ENCODE results near the gene TPM2.
A peak's percentile ranks its signal among the peaks of the same experiment; 100 is the strongest.

TPM2 gene

GRCh38 chr9:35679091-35679490 is 10.6 kb downstream of the TPM2 start:
- DNase-seq (ENCODE audit: low read depth in 1 of 2, low spot score in 1 of 2) = no peak

GRCh38 chr9:35675732-35676392 is 13.9 kb downstream of the TPM2 start:
- no peak for DNase-seq (ENCODE audit: low read depth in 1 of 2, low spot score in 1 of 2)

GRCh38 chr9:35675204-35675603 is 14.5 kb downstream of the TPM2 start:
- no peak for DNase-seq (ENCODE audit: low read depth in 1 of 2, low spot score in 1 of 2)

GRCh38 chr9:35674025-35674361 is 15.7 kb downstream of the TPM2 start:
- DNase-seq (ENCODE audit: low read depth in 1 of 2, low spot score in 1 of 2) = no peak

GRCh38 chr9:35673132-35674024 is 16.3 kb downstream of the TPM2 start, which contains the start of gene CA9:
CA9 (plus strand) TSS chr9:35673928; CDS start chr9:35673960, 32 bp downstream.
- DNase-seq (ENCODE audit: low read depth in 1 of 2, low spot score in 1 of 2) = no peak

GRCh38 chr9:35669331-35670145 is 20.2 kb downstream of the TPM2 start:
- no peak for DNase-seq (ENCODE audit: low read depth in 1 of 2, low spot score in 1 of 2)

GRCh38 chr9:35667939-35668338 is 21.8 kb downstream of the TPM2 start:
- no peak for DNase-seq (ENCODE audit: low read depth in 1 of 2, low spot score in 1 of 2)

GRCh38 chr9:35666549-35666948 is 23.2 kb downstream of the TPM2 start:
- DNase-seq (ENCODE audit: low read depth in 1 of 2, low spot score in 1 of 2) = no peak

GRCh38 chr9:35666045-35666444 is 23.7 kb downstream of the TPM2 start:
- DNase-seq (ENCODE audit: low read depth in 1 of 2, low spot score in 1 of 2) = no peak

GRCh38 chr9:35665471-35665818 is 24.3 kb downstream of the TPM2 start:
- no peak for DNase-seq (ENCODE audit: low read depth in 1 of 2, low spot score in 1 of 2)

GRCh38 chr9:35664531-35665470 is 24.9 kb downstream of the TPM2 start, which contains the start of gene ARHGEF39:
ARHGEF39 (minus strand) TSS chr9:35665195; CDS start chr9:35665169, 26 bp downstream.
- DNase-seq (ENCODE audit: low read depth in 1 of 2, low spot score in 1 of 2) = peak; percentile 38 to 50

- DNase-seq (ENCODE audit: low read depth in 1 of 2, low spot score in 1 of 2) = no peak
These were observed 27.3 kb downstream of the TPM2 start for GRCh38 chr9:35662437-35662836.

- DNase-seq (ENCODE audit: low read depth in 1 of 2, low spot score in 1 of 2) = no peak
These were observed 27.9 kb downstream of the TPM2 start for GRCh38 chr9:35661756-35662350.

GRCh38 chr9:35660966-35661415 is 28.7 kb downstream of the TPM2 start:
- DNase-seq (ENCODE audit: low read depth in 1 of 2, low spot score in 1 of 2) = no peak

GRCh38 chr9:35659340-35659739 is 30.4 kb downstream of the TPM2 start:
- DNase-seq (ENCODE audit: low read depth in 1 of 2, low spot score in 1 of 2) = no peak

- DNase-seq (ENCODE audit: low read depth in 1 of 2, low spot score in 1 of 2) = no peak
These were observed 30.8 kb downstream of the TPM2 start for GRCh38 chr9:35658968-35659220.

- DNase-seq (ENCODE audit: low read depth in 1 of 2, low spot score in 1 of 2) = peak; percentile 74 to 75
These were observed 31.4 kb downstream of the TPM2 start, which contains the start of gene CCDC107 for GRCh38 chr9:35658137-35658967. CCDC107 (plus strand) TSS chr9:35658292; CDS start chr9:35658380, 88 bp downstream.

GRCh38 chr9:35657546-35658136 is 32.1 kb downstream of the TPM2 start, which contains the start of gene RMRP:
RMRP (minus strand) TSS chr9:35658019.
- peak; percentile 70 to 86 for DNase-seq (ENCODE audit: low read depth in 1 of 2, low spot score in 1 of 2)
